Subcutaneous adipose tissue (tissue), 4 donors: ENCODE data around the gene NDUFS2. TPM values are rescaled to one million over a fixed set of nuclear protein-coding genes. Genes with fewer than 3 reads are reported as not detected.

Source experiments
- total RNA-seq, 4 donors: library from RNA; depleted of rRNA; stranded (reverse); fragments of >200 nt; gene quantifications; one replicate each; pipeline ENCODE4 v1.1.0, GENCODE V29; 2016
- TF ChIP-seq, protein P1 (sequence below): fragments of 450-650 bp; IDR thresholded peaks from one replicate; pipeline ENCODE4 v1.5.1; 2016; ENCODE audit warnings: low read depth, mild to moderate bottlenecking, control low read depth, antibody characterized with exemption, moderate library complexity

The NDUFS2 gene
- total RNA-seq, 4 donors from 2014 or later = 74.7 to 125 (median 106) TPM

- TF ChIP-seq, protein P1, sequence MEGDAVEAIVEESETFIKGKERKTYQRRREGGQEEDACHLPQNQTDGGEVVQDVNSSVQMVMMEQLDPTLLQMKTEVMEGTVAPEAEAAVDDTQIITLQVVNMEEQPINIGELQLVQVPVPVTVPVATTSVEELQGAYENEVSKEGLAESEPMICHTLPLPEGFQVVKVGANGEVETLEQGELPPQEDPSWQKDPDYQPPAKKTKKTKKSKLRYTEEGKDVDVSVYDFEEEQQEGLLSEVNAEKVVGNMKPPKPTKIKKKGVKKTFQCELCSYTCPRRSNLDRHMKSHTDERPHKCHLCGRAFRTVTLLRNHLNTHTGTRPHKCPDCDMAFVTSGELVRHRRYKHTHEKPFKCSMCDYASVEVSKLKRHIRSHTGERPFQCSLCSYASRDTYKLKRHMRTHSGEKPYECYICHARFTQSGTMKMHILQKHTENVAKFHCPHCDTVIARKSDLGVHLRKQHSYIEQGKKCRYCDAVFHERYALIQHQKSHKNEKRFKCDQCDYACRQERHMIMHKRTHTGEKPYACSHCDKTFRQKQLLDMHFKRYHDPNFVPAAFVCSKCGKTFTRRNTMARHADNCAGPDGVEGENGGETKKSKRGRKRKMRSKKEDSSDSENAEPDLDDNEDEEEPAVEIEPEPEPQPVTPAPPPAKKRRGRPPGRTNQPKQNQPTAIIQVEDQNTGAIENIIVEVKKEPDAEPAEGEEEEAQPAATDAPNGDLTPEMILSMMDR = no peak
These were observed 5.4 kb upstream of the NDUFS2 start for GRCh38 chr1:161196521-161197451.

- TF ChIP-seq, protein P1 = no peak
These were observed 4.5 kb upstream of the NDUFS2 start for GRCh38 chr1:161197560-161198193.

- TF ChIP-seq, protein P1 = no peak
These were observed 3.8 kb upstream of the NDUFS2 start for GRCh38 chr1:161198194-161198896.

DNA sequence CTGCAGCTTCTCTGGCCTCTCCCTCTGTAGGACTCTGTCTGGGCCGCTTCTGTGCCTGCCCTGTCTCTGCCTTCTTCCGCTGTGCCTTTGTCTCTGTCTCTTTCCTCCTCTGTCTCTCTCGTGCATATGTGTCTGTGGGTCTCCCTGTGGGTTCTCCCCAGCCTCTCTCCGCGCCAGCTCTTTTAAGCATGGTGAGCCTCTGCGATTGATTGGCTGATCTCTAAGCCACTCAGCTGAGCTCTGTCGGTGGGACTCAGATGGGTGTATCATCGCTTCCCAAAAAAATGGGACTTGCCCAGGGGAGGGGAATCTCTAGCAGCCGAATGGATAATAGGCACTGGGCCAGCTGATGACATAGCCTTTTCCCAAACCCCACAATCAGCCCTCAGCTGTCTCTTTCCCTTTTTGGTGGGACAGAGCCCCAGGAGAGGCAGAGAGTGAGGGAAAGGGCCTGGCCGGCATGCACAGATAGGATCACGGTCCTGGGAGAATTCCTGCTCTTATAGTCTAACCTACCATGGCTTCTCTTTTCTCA lies 3.2 kb upstream of the NDUFS2 start, which contains the start of gene ADAMTS4:
ADAMTS4 (minus strand) TSS at position 158 of the 535 bp plus-strand sequence. CDS start 427 bp downstream, outside the sequence.
- TF ChIP-seq, protein P1 = no peak

GRCh38 chr1:161199506-161200139 lies 2.5 kb upstream of the NDUFS2 start:
- TF ChIP-seq, protein P1 = no peak

DNA sequence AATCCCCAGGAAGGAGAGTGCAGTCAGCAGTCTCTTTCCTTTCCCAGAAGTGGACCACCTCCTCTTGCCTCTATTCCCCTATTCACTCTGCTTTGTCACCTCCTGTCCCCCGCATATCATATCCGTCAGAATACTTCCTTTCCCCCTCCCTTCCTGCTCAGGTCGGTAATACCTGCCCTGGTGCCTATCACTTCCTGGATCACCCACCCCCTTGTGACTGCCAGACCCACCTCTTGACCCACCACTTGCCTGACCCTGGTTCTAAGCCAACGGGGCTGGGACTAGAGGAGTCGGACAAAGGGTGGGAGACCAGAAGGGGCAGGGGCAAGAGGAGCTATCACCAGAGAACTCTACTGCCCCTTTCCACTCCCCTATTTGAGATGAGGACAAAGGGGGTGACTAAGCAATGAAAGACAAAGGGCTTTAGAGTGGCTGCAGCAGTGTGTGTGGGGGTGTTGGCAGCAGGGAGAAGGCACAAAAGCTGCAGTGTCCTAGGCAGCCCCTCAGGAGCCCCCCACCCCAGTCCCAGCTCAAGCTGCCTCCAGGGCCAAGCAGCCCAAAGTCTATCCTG lies 1.7 kb upstream of the NDUFS2 start:
- TF ChIP-seq, protein P1 = no peak
